ENCODE measurements around the gene SSC4D.

Gene SSC4D

GRCh38 chr7:76386691-76387260 is 22.7 kb downstream of the SSC4D start:
- Histone ChIP-seq H3K36me3 (replicated peaks; ENCODE audit: low read depth, low read length) (no peaks in the 10 kb centered on the region), H3K9me3 (ENCODE audit: insufficient read depth, low read length) (no peaks in the 10 kb centered on the region), H3K79me2 (ENCODE audit: low read length) (no peaks in the 10 kb centered on the region), H3K9ac (ENCODE audit: low read length) (no peak overlapping the region), H2AFZ (ENCODE audit: low read depth, low read length) (no peak overlapping the region), H3K4me1 (ENCODE audit: low read length) (no peaks in the 10 kb centered on the region), H4K20me1 (ENCODE audit: insufficient read depth, low read length) (no peaks in the 10 kb centered on the region), H3K27me3 (ENCODE audit: low read depth, low read length) (no peaks in the 10 kb centered on the region), H3K4me2 (ENCODE audit: low read length) (no peak overlapping the region), H3K4me3 (ENCODE audit: low read length) (no peak overlapping the region), H3K27ac (ENCODE audit: low read length) (no peak overlapping the region)
- no peak for TF ChIP-seq EZH2phosphoT487 (IDR thresholded peaks at IDR 0.05; ENCODE audit: low read depth)
- TF ChIP-seq CTCF (IDR thresholded peaks at IDR 0.05; ENCODE audit: low read depth, low read length): no peak

DNA sequence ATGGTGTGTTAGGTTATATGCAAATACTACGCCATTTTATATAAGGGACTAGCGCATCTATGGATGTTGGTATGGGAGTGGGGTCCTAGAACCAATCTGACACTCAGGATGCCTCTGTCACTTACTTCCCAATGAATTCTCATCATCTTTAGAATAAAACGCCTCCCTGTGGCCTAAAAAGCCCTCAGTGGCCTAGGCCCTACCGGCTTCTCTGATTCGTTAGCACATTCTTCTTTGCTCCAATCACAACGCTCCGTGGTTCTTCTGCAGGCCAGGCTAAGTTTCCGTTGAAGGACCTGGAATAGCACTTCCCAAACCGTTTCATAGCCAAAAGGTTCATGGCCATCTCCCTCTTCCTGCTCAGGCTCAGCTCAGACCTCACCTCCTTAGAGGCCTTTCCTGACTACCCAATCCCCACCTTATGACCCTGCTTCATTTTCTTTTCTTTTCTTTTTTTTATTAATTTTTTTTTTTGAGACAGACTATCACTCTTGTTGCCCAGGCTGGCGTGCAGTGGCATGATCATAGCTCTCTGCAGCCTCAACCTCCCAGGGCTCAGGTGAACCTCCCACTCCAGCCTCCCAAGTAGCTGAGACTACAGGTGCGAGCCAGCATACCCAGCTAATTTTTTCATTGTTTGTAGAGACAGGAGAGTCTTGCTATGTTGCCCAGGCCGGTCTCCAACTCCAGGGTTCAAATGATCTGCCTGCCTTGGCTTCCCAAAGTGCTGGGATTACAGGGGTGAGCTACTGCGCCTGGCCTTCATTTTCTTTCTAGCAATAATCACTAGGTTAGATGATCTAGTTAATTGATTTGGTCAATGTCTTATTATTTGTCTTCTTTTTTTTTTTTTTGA is 26.2 kb downstream of the SSC4D start:
- H3K27ac ChIP-seq (ENCODE audit: low read length): no peak overlapping the region
- TF ChIP-seq CTCF (IDR thresholded peaks at IDR 0.05; ENCODE audit: low read depth, low read length) (no peak), EZH2phosphoT487 (IDR thresholded peaks at IDR 0.05; ENCODE audit: low read depth) (no peak)
- H3K4me2 ChIP-seq (ENCODE audit: low read length): no peak overlapping the region
- no peak overlapping the region for H3K4me3 ChIP-seq (ENCODE audit: low read length)
- no peaks in the 10 kb centered on the region for H3K9me3 ChIP-seq (ENCODE audit: insufficient read depth, low read length)
- 0 out of 2 replicates have a peak, but pooled peaks cover 3% of the 10 kb centered on the region for H3K4me1 ChIP-seq (ENCODE audit: low read length)
- no peaks in the 10 kb centered on the region for H3K36me3 ChIP-seq (replicated peaks; ENCODE audit: low read depth, low read length)
- no peak overlapping the region for H3K9ac ChIP-seq (ENCODE audit: low read length)
- no peaks in the 10 kb centered on the region for H4K20me1 ChIP-seq (ENCODE audit: insufficient read depth, low read length)
- no peaks in the 10 kb centered on the region for H3K27me3 ChIP-seq (ENCODE audit: low read depth, low read length)
- H2AFZ ChIP-seq (ENCODE audit: low read depth, low read length): no peak overlapping the region
- no peaks in the 10 kb centered on the region for H3K79me2 ChIP-seq (ENCODE audit: low read length)

- H3K79me2 ChIP-seq (ENCODE audit: low read length): no peaks in the 10 kb centered on the region
- no peaks in the 10 kb centered on the region for H4K20me1 ChIP-seq (ENCODE audit: insufficient read depth, low read length)
- H3K9ac ChIP-seq (ENCODE audit: low read length): no peak overlapping the region
- no peak overlapping the region for H3K27ac ChIP-seq (ENCODE audit: low read length)
- H3K4me1 ChIP-seq (ENCODE audit: low read length): peaks cover 9% of the 10 kb centered on the region
- H3K4me3 ChIP-seq (ENCODE audit: low read length): no peak overlapping the region
- no peak overlapping the region for H2AFZ ChIP-seq (ENCODE audit: low read depth, low read length)
- H3K27me3 ChIP-seq (ENCODE audit: low read depth, low read length): peaks cover 11% of the 10 kb centered on the region
- TF ChIP-seq CTCF (IDR thresholded peaks at IDR 0.05; ENCODE audit: low read depth, low read length) (no peak), EZH2phosphoT487 (IDR thresholded peaks at IDR 0.05; ENCODE audit: low read depth) (no peak)
- no peak overlapping the region for H3K4me2 ChIP-seq (ENCODE audit: low read length)
- no peaks in the 10 kb centered on the region for H3K36me3 ChIP-seq (replicated peaks; ENCODE audit: low read depth, low read length)
- no peaks in the 10 kb centered on the region for H3K9me3 ChIP-seq (ENCODE audit: insufficient read depth, low read length)
These were observed 27.7 kb downstream of the SSC4D start for GRCh38 chr7:76381814-76382213.

DNA sequence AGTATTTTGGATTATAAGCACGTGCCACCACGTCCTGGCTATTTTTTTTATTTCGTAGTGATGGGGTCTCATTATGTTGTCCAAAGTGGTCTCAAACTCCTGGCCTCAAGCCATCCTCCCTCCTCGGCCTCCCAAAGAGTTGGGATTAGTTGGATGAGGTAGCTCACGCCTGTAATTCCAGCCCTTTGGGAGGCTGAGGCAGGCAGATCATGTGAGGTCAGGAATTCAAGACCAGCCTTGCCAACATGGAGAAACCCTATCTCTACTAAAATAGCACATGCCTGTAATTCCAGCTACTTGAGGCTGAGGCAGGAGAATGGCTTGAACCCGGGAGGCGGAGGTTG is 28.9 kb downstream of the SSC4D start:
- peak overlapping the region; percentile 59; the same call in 1 of the 2 replicates for H3K9ac ChIP-seq (ENCODE audit: low read length)
- H3K4me2 ChIP-seq (ENCODE audit: low read length): peak overlapping the region; percentile 71
- peak overlapping the region; percentile 78 for H3K4me3 ChIP-seq (ENCODE audit: low read length)
- H3K27ac ChIP-seq (ENCODE audit: low read length): no peak overlapping the region
- no peaks in the 10 kb centered on the region for H4K20me1 ChIP-seq (ENCODE audit: insufficient read depth, low read length)
- H3K9me3 ChIP-seq (ENCODE audit: insufficient read depth, low read length): no peaks in the 10 kb centered on the region
- peaks cover 11% of the 10 kb centered on the region for H3K27me3 ChIP-seq (ENCODE audit: low read depth, low read length)
- peaks cover 9% of the 10 kb centered on the region for H3K4me1 ChIP-seq (ENCODE audit: low read length)
- H3K36me3 ChIP-seq (replicated peaks; ENCODE audit: low read depth, low read length): no peaks in the 10 kb centered on the region
- TF ChIP-seq EZH2phosphoT487 (IDR thresholded peaks at IDR 0.05; ENCODE audit: low read depth): no peak
- no peak for TF ChIP-seq CTCF (IDR thresholded peaks at IDR 0.05; ENCODE audit: low read depth, low read length)
- no peaks in the 10 kb centered on the region for H3K79me2 ChIP-seq (ENCODE audit: low read length)
- peak overlapping the region; percentile 84 for H2AFZ ChIP-seq (ENCODE audit: low read depth, low read length)
